SK-N-SH treated with all-trans-retinoic acid at 6 μM for 48 hours (cell line): ENCODE results near the gene TBC1D4.

Experiments used
- GLIS3 ChIP-seq: fragments of 250-450 bp; sonication (Bioruptor Pico); IDR thresholded peaks from 2 replicates; pipeline ENCODE4 v1.5.0; 2020; ENCODE audit warnings: mild to moderate bottlenecking, moderate library complexity
- OSR1 ChIP-seq: fragments of 250-450 bp; sonication (Bioruptor Pico); IDR thresholded peaks from 2 replicates; pipeline ENCODE4 v1.8.0; 2022; ENCODE audit warnings: moderate library complexity, mild to moderate bottlenecking, inconsistent platforms
- PPARA ChIP-seq: fragments of 250-450 bp; sonication (Bioruptor Pico); IDR thresholded peaks from 2 replicates; pipeline ENCODE4 v1.5.0; 2020; ENCODE audit warnings: mild to moderate bottlenecking, borderline replicate concordance
- ZC3H10 ChIP-seq: fragments of 250-450 bp; sonication (Bioruptor Pico); IDR thresholded peaks from 2 replicates; pipeline ENCODE4 v1.5.1; 2021; ENCODE audit warnings: mild to moderate bottlenecking, moderate library complexity
- ZFP3 ChIP-seq: fragments of 250-450 bp; sonication (Bioruptor Pico); IDR thresholded peaks from 2 replicates; pipeline ENCODE4 v1.5.0; 2020; ENCODE audit warnings: mild to moderate bottlenecking, moderate library complexity
- ZFP30 ChIP-seq: fragments of 450-650 bp; formaldehyde crosslinking; IDR thresholded peaks from 2 replicates; pipeline ENCODE4 v1.5.0; 2022; ENCODE audit warnings: mild to moderate bottlenecking, moderate library complexity
- ZNF565 ChIP-seq: fragments of 450-650 bp; formaldehyde crosslinking; conservative IDR thresholded peaks from 2 replicates; pipeline ENCODE4 v1.5.0; 2020; ENCODE audit warnings: low read depth, mild to moderate bottlenecking, moderate library complexity
- TF ChIP-seq, protein P1 (sequence below): fragments of 250-450 bp; sonication (Bioruptor Pico); IDR thresholded peaks from 2 replicates; pipeline ENCODE4 v1.8.0; 2020; ENCODE audit warnings: mild to moderate bottlenecking, moderate library complexity, borderline replicate concordance
- TF ChIP-seq, protein P2 (sequence below): fragments of 250-450 bp; sonication (Bioruptor Pico); IDR thresholded peaks from 2 replicates; pipeline ENCODE4 v1.5.1; 2021; ENCODE audit warnings: mild to moderate bottlenecking, moderate library complexity

DNA sequence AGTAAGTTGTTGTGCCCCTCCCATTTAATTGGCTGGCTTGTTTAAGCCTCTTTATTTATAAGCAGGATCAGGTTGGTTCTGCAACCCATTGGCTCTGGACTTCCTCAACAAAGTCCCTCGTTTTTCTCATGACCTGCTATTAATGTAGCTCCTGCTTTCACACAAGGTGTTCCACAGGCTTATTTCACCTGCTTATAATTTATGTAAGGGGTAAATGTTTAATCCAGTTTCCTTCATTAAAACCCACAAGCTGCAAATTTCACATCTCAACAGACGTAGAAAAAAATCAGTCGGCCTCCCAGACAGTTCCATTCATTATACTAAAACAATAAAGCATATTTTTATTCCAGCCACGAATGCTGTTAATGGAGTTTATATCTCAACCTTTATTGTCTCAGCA, 86.1 kb downstream of the TBC1D4 start:
- TF ChIP-seq, protein P1, sequence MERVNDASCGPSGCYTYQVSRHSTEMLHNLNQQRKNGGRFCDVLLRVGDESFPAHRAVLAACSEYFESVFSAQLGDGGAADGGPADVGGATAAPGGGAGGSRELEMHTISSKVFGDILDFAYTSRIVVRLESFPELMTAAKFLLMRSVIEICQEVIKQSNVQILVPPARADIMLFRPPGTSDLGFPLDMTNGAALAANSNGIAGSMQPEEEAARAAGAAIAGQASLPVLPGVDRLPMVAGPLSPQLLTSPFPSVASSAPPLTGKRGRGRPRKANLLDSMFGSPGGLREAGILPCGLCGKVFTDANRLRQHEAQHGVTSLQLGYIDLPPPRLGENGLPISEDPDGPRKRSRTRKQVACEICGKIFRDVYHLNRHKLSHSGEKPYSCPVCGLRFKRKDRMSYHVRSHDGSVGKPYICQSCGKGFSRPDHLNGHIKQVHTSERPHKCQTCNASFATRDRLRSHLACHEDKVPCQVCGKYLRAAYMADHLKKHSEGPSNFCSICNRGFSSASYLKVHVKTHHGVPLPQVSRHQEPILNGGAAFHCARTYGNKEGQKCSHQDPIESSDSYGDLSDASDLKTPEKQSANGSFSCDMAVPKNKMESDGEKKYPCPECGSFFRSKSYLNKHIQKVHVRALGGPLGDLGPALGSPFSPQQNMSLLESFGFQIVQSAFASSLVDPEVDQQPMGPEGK, result no peak
- no peak for TF ChIP-seq ZFP30 (CRISPR knock-in tag)
- TF ChIP-seq ZC3H10 (CRISPR knock-in tag), result no peak
- TF ChIP-seq ZFP3 (CRISPR knock-in tag), result no peak
- no peak for TF ChIP-seq OSR1 (CRISPR knock-in tag)
- TF ChIP-seq ZNF565 (CRISPR knock-in tag), result no peak
- no peak for TF ChIP-seq GLIS3 (CRISPR knock-in tag)
- TF ChIP-seq, protein P2, sequence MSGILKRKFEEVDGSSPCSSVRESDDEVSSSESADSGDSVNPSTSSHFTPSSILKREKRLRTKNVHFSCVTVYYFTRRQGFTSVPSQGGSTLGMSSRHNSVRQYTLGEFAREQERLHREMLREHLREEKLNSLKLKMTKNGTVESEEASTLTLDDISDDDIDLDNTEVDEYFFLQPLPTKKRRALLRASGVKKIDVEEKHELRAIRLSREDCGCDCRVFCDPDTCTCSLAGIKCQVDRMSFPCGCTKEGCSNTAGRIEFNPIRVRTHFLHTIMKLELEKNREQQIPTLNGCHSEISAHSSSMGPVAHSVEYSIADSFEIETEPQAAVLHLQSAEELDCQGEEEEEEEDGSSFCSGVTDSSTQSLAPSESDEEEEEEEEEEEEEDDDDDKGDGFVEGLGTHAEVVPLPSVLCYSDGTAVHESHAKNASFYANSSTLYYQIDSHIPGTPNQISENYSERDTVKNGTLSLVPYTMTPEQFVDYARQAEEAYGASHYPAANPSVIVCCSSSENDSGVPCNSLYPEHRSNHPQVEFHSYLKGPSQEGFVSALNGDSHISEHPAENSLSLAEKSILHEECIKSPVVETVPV (CRISPR knock-in tag), result no peak
- TF ChIP-seq PPARA (CRISPR knock-in tag), result no peak
